ENCODE results near the gene OR8H3.
"Not testable (repeated sequence)": the region's sequence is repeated elsewhere in the genome, so short reads cannot be mapped to it uniquely, and the experiment has no call there.

The OR8H3 gene, protein sequence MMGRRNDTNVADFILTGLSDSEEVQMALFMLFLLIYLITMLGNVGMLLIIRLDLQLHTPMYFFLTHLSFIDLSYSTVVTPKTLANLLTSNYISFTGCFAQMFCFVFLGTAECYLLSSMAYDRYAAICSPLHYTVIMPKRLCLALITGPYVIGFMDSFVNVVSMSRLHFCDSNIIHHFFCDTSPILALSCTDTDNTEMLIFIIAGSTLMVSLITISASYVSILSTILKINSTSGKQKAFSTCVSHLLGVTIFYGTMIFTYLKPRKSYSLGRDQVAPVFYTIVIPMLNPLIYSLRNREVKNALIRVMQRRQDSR

DNA sequence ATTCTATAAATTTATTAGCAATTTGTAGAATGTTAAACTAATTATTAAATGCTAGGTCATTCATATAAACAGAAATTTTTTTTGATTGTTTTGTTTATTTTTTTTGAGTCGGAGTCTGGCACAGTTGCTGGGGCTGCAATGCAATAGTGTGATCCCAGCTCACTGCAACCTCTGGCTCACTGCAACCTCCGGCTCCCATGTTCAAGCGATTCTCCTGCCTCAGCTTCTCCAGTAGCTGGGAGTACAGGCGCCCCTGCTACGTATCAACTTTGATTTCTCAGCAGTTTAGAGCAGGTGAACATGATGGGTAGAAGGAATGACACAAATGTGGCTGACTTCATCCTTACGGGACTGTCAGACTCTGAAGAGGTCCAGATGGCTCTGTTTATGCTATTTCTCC lies at the start of gene OR8H3:
Gene OR8H3 (plus strand): TSS at position 301 of the 400 bp plus-strand sequence. CDS start 0 bp downstream, at position 301.
- DNase-seq (ENCODE audit: extremely low read depth, low read depth) = no peak
- TF ChIP-seq, protein P1, sequence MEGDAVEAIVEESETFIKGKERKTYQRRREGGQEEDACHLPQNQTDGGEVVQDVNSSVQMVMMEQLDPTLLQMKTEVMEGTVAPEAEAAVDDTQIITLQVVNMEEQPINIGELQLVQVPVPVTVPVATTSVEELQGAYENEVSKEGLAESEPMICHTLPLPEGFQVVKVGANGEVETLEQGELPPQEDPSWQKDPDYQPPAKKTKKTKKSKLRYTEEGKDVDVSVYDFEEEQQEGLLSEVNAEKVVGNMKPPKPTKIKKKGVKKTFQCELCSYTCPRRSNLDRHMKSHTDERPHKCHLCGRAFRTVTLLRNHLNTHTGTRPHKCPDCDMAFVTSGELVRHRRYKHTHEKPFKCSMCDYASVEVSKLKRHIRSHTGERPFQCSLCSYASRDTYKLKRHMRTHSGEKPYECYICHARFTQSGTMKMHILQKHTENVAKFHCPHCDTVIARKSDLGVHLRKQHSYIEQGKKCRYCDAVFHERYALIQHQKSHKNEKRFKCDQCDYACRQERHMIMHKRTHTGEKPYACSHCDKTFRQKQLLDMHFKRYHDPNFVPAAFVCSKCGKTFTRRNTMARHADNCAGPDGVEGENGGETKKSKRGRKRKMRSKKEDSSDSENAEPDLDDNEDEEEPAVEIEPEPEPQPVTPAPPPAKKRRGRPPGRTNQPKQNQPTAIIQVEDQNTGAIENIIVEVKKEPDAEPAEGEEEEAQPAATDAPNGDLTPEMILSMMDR (IDR thresholded peaks at IDR 0.05; ENCODE audit: low read depth, low read length) = no peak

DNA sequence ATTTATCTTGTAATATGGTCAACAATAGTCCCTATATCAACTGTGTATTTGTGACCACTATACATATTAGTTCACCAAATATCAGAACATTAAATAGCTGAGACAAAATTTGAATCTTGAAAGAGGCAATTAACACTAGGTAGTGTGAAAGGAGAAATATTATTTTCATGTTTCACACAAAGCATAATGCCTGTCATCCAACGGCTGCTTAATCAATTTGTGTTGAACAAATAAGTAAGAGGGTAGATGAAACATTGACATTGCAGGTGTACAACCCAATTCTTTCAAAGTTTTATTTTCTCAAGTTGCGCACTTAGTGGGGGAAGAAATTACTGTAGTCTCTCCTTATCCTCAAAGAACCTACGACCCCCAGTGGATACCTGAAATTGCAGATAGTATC lies 32.5 kb upstream of the OR8H3 start:
- TF ChIP-seq, protein P1 (IDR thresholded peaks at IDR 0.05; ENCODE audit: low read depth, low read length) = no peak
- DNase-seq (ENCODE audit: extremely low read depth, low read depth) = no peak

DNA sequence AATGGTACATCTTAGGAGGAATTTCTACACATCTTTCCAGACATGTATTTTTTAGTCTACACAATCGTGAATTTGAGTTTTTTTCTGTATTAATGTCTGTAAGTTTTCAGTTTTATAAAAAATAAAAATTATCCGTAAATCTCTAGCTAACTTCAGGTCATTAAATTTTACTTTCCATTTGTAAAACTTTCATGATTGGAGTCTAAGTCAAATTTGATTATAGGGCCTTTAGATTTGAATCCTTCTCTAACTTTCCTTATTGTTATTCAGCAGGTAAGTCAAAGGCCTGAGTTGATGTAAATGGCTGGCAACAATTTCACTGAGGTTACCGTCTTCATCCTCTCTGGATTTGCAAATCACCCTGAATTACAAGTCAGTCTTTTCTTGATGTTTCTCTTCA lies 29.2 kb upstream of the OR8H3 start, which contains the start of gene OR8I2:
Gene OR8I2 (plus strand): TSS at position 301 of the 400 bp plus-strand sequence. CDS start 0 bp downstream, at position 301.
- DNase-seq (ENCODE audit: extremely low read depth, low read depth) = no peak
- TF ChIP-seq, protein P1 (IDR thresholded peaks at IDR 0.05; ENCODE audit: low read depth, low read length) = no peak

DNA sequence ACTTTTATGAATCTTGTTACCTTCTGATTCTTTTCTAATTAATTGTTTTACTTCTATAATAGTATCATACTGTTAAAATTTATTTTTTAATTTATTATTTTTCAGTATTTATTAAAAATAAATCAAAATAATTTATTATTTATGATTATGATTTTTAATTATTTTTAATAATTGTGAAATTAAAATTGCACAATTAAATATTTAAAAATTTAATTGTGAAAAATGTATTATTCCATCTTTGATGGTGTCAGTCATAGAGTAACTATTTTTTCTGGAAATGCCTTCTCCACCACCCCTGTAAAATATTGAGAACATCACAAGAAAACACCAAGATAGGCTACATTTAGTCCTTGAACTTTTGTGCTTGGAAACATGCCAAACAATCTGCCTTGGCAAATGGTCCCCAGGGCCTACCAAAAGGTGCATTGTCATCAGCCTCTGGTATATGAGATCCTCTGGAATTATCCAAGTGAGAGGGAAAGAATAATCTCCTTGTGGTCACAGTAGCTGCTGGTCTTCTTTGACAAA lies 18.9 kb upstream of the OR8H3 start, which contains the start of gene OR8H2:
Gene OR8H2 (plus strand): TSS at position 478 of the 528 bp plus-strand sequence. CDS start 1,356 bp downstream, outside the sequence.
- TF ChIP-seq, protein P1 (IDR thresholded peaks at IDR 0.05; ENCODE audit: low read depth, low read length) = no peak
- no peak for DNase-seq (ENCODE audit: extremely low read depth, low read depth)

DNA sequence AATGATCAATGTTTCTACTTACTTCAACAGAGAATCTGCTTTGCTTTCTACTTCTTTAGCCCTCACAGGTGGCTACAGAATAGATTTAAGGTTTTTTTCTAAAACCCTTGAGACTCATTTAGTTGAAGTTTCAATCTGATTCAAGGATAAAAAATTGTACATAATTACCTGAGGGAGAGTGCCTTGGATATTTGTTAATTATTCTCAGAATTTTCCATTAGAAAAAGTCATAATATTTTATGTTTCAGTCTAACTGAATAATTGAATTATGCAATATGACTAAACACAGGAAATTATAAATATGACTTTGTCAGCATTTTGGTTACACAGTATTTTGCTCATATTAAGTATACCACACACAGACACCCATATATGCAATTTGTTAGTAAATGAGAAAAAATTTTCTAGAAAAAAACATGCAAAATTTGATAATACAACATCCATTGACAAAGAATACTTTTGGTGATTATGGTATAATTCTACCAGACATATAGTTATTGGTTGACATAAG lies 18.0 kb downstream of the OR8H3 start, which contains the start of gene OR8J3:
Gene OR8J3 (minus strand): TSS at position 51 of the 511 bp plus-strand sequence. CDS start 2,483 bp downstream, outside the sequence.
- DNase-seq (ENCODE audit: extremely low read depth, low read depth) = no peak
- TF ChIP-seq, protein P1 (IDR thresholded peaks at IDR 0.05; ENCODE audit: low read depth, low read length) = no peak

DNA sequence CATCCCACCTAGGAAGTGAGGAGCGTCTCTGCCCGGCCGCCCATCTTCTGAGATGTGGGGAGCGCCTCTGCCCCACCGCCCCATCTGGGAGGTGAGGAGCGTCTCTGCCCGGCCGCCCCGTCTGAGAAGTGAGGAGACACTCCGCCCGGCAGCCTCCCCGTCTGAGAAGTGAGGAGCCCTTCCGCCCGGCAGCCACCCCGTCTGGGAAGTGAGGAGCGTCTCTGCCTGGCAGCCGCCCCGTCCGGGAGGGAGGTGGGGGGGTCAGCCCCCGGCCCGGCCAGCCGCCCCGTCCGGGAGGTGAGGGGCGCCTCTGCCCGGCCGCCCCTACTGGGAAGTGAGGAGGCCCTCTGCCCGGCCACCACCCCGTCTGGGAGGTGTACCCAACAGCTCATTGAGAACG lies 21.5 kb downstream of the OR8H3 start:
- DNase-seq (ENCODE audit: extremely low read depth, low read depth) = not testable (repeated sequence)

DNA sequence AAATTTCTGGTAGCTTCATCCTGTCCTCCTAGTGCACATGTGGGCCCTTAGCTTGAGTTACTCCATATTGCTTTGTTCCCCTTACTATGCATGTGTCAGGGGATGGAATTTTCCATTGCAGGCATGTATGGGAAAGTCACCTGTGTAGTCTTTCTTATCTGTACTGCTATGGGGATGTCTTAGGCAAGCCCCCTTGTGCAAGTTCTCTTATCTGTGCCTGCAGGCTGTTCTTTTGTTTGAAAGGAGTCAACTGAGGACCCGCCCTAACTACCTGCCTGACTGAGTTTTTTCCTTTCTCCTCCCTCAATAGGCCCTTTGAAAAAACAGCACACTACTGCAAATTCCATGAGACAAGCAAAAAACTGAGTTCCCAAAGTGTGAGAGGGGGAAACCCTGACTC lies 29.2 kb downstream of the OR8H3 start:
- TF ChIP-seq, protein P1 (IDR thresholded peaks at IDR 0.05; ENCODE audit: low read depth, low read length) = no peak

More for the DNA sequence above, 29.2 kb downstream of the OR8H3 start:
- DNase-seq (ENCODE audit: extremely low read depth, low read depth) = no peak

Data from AG09319 (cell line).